ENCODE measurements around the gene ABCA5. TPM values are rescaled to one million over a fixed set of nuclear protein-coding genes. Genes with fewer than 3 reads are reported as not detected.

The ABCA5 gene
- total and polyA plus RNA-seq, 7 donors: 8.7 to 81.5 (median 54.9) TPM

GRCh38 chr17:69335058-69335457, 8.1 kb upstream of the ABCA5 start:
- ATAC-seq: peak; percentile 78 to 90 (median 84)
- Histone ChIP-seq H3K4me1 (peaks cover under 1% of the 10 kb centered on the region), H3K27me3 (ENCODE audit: insufficient read depth in 3 of 3, low read length in 2 of 3) (no peaks in the 10 kb centered on the region), H3K27ac (peak overlapping the region; percentile 20), H3K4me3 (peak overlapping the region; percentile 20), H3K36me3 (ENCODE audit: insufficient read depth in 1 of 2, low read depth in 1 of 2) (no peaks in the 10 kb centered on the region), H3K9me3 (no peaks in the 10 kb centered on the region)
- WGBS, 3 donors: 5 to 16% (median 8%) methylated on average over 2 of the region's 2 CpGs
- intact Hi-C loops (cut with DNase I): loop anchor here (1.0 to 10.0 kb wide), 3 partner anchors 60 to 189 kb away; no protein-coding TSS in a partner anchor
- peak; percentile 76 for TF ChIP-seq CTCF (IDR thresholded peaks at IDR 0.05)
- no peak for DNase-seq

GRCh38 chr17:69333561-69333960, 6.6 kb upstream of the ABCA5 start:
- H3K27ac ChIP-seq: no peak overlapping the region
- intact Hi-C loops (cut with DNase I): loop anchor here in 1 of 2 donors (10.0 kb wide), 1 partner anchor 61 kb away; no protein-coding TSS in a partner anchor
- no peak for DNase-seq
- H3K36me3 ChIP-seq (ENCODE audit: insufficient read depth in 1 of 2, low read depth in 1 of 2): no peaks in the 10 kb centered on the region
- no peak for TF ChIP-seq CTCF (IDR thresholded peaks at IDR 0.05)
- no peaks in the 10 kb centered on the region for H3K9me3 ChIP-seq
- ATAC-seq: no peak
- H3K4me1 ChIP-seq: no peaks in the 10 kb centered on the region
- no peak overlapping the region for H3K4me3 ChIP-seq
- no peaks in the 10 kb centered on the region for H3K27me3 ChIP-seq (ENCODE audit: insufficient read depth in 3 of 3, low read length in 2 of 3)

- Histone ChIP-seq H3K4me3 (no peak overlapping the region), H3K4me1 (no peaks in the 10 kb centered on the region), H3K27me3 (ENCODE audit: insufficient read depth in 3 of 3, low read length in 2 of 3) (no peaks in the 10 kb centered on the region), H3K36me3 (ENCODE audit: insufficient read depth in 1 of 2, low read depth in 1 of 2) (no peaks in the 10 kb centered on the region), H3K27ac (no peak overlapping the region), H3K9me3 (no peaks in the 10 kb centered on the region)
- ATAC-seq (no peak), DNase-seq (no peak)
- intact Hi-C loops (cut with DNase I): loop anchor here in 1 of 2 donors (10.0 kb wide), 1 partner anchor 63 kb away; no protein-coding TSS in a partner anchor
- WGBS, 3 donors: 23 to 48% (median 30%) methylated on average over 2 of the region's 2 CpGs
- TF ChIP-seq CTCF (IDR thresholded peaks at IDR 0.05): no peak
These were observed 4.8 kb upstream of the ABCA5 start for GRCh38 chr17:69331756-69332155.

GRCh38 chr17:69326377-69327059, 415 bp downstream of the ABCA5 start:
- Histone ChIP-seq H3K9me3 (no peaks in the 10 kb centered on the region), H3K4me3 (peak overlapping the region; percentile 90), H3K27ac (peak overlapping the region; percentile 97), H3K4me1 (peaks cover 34% of the 10 kb centered on the region), H3K27me3 (ENCODE audit: insufficient read depth in 3 of 3, low read length in 2 of 3) (no peaks in the 10 kb centered on the region), H3K36me3 (ENCODE audit: insufficient read depth in 1 of 2, low read depth in 1 of 2) (peaks cover 3 to 5% of the 10 kb centered on the region in 2 donors)
- DNase-seq (no peak), ATAC-seq (peak; percentile 25 to 59 (median 34))
- WGBS, 3 donors: 0 to 1% (median 1%) methylated on average over 42 to 51 of the region's 51 CpGs
- intact Hi-C loops (cut with DNase I): loop anchor here (5.0 to 10.0 kb wide), 3 partner anchors 196 to 848 kb away; no protein-coding TSS in a partner anchor
- TF ChIP-seq CTCF (IDR thresholded peaks at IDR 0.05): no peak
